Endothelial cell (in vitro differentiated cells): ENCODE data around the gene RPN2. TPM values are rescaled to one million over a fixed set of nuclear protein-coding genes. Genes with fewer than 3 reads are reported as not detected.

ENCODE experiments used
- DNase-seq: peaks from one replicate; pipeline ENCODE4 v3.0.0; 2021; ENCODE audit warnings: low spot score
- H3K27ac Mint-ChIP-seq: one replicate; pipeline ENCODE4 v1.8.0; 2021; ENCODE audit warnings: mixed read lengths, inconsistent platforms; ENCODE audit not compliant: unreplicated experiment
- H3K27me3 Mint-ChIP-seq: one replicate; pipeline ENCODE4 v1.8.0; 2021; ENCODE audit warnings: mild to moderate bottlenecking, moderate library complexity, mixed read lengths, inconsistent platforms; ENCODE audit not compliant: unreplicated experiment
- H3K36me3 Mint-ChIP-seq: one replicate; pipeline ENCODE4 v1.8.0; 2021; ENCODE audit warnings: mild to moderate bottlenecking, low read depth, mixed read lengths, inconsistent platforms; ENCODE audit not compliant: unreplicated experiment
- H3K4me1 Mint-ChIP-seq: one replicate; pipeline ENCODE4 v1.8.0; 2021; ENCODE audit warnings: mild to moderate bottlenecking, mixed read lengths, inconsistent platforms; ENCODE audit not compliant: unreplicated experiment
- H3K4me3 Mint-ChIP-seq: one replicate; pipeline ENCODE4 v1.8.0; 2021; ENCODE audit warnings: mild to moderate bottlenecking, mixed read lengths, inconsistent platforms; ENCODE audit not compliant: unreplicated experiment
- H3K9me3 Mint-ChIP-seq: one replicate; pipeline ENCODE4 v1.8.0; 2021; ENCODE audit warnings: mixed read lengths, inconsistent platforms; ENCODE audit not compliant: unreplicated experiment
- CTCF ChIP-seq: fragments of 200-600 bp; sonication (generic); IDR thresholded peaks from one replicate; pipeline ENCODE4 v1.5.0; 2021; ENCODE audit warnings: antibody characterized with exemption; ENCODE audit not compliant: unreplicated experiment
- total RNA-seq: library from RNA; stranded (reverse); fragmentation: NEBNext Ultra II Directional; extraction: Animal tissue kit (Norgen Biotek cat#: 25700); gene quantifications from one replicate; pipeline ENCODE4 v1.2.1, GENCODE V29; 2021; ENCODE audit not compliant: unreplicated experiment

Gene RPN2
- total RNA-seq, 1 donor from 2014 or later: 187 TPM

GRCh38 chr20:37265152-37265551 is 86.0 kb downstream of the RPN2 start:
- Mint-ChIP-seq H3K36me3 (no peaks in the 10 kb centered on the region), H3K27me3 (peaks cover 7% of the 10 kb centered on the region), H3K27ac (no peak overlapping the region), H3K9me3 (no peaks in the 10 kb centered on the region), H3K4me1 (peaks cover 2% of the 10 kb centered on the region), H3K4me3 (no peak overlapping the region)
- DNase-seq: no peak
- no peak for TF ChIP-seq CTCF

- peaks cover 5% of the 10 kb centered on the region for H3K27me3 Mint-ChIP-seq
- DNase-seq: no peak
- TF ChIP-seq CTCF: no peak
- no peaks in the 10 kb centered on the region for H3K36me3 Mint-ChIP-seq
- no peak overlapping the region for H3K27ac Mint-ChIP-seq
- no peak overlapping the region for H3K4me3 Mint-ChIP-seq
- H3K4me1 Mint-ChIP-seq: peaks cover 2% of the 10 kb centered on the region
- no peaks in the 10 kb centered on the region for H3K9me3 Mint-ChIP-seq
These were observed 88.0 kb downstream of the RPN2 start for GRCh38 chr20:37266940-37267666.

GRCh38 chr20:37267667-37268313 is 88.7 kb downstream of the RPN2 start:
- no peak for TF ChIP-seq CTCF
- Mint-ChIP-seq H3K4me1 (peaks cover 2% of the 10 kb centered on the region), H3K27ac (no peak overlapping the region), H3K4me3 (no peak overlapping the region), H3K36me3 (no peaks in the 10 kb centered on the region), H3K27me3 (peaks cover 3% of the 10 kb centered on the region), H3K9me3 (no peaks in the 10 kb centered on the region)
- no peak for DNase-seq

GRCh38 chr20:37270576-37271420 is 91.7 kb downstream of the RPN2 start:
- H3K27ac Mint-ChIP-seq: no peak overlapping the region
- TF ChIP-seq CTCF: no peak
- no peak for DNase-seq
- H3K4me1 Mint-ChIP-seq: peaks cover 11% of the 10 kb centered on the region
- no peak overlapping the region for H3K4me3 Mint-ChIP-seq
- no peaks in the 10 kb centered on the region for H3K36me3 Mint-ChIP-seq
- no peaks in the 10 kb centered on the region for H3K9me3 Mint-ChIP-seq
- peaks cover 3% of the 10 kb centered on the region for H3K27me3 Mint-ChIP-seq
